ENCODE results near the gene HTR4.
"Not testable (repeated sequence)": the region's sequence is repeated elsewhere in the genome, so short reads cannot be mapped to it uniquely, and the experiment has no call there.

HTR4 gene

GRCh38 chr5:148474025-148474511 is 180.3 kb downstream of the HTR4 start:
- DNase-seq (ENCODE audit: low spot score): no peak

- no peak for DNase-seq (ENCODE audit: low spot score)
Observed at GRCh38 chr5:148471379-148471778, 182.9 kb downstream of the HTR4 start.

GRCh38 chr5:148469501-148469935 is 184.8 kb downstream of the HTR4 start:
- peak; percentile 67 for DNase-seq (ENCODE audit: low spot score)

GRCh38 chr5:148468746-148469145 is 185.6 kb downstream of the HTR4 start:
- not testable (repeated sequence) for DNase-seq (ENCODE audit: low spot score)

- DNase-seq (ENCODE audit: low spot score): no peak
Observed at GRCh38 chr5:148467958-148468357, 186.4 kb downstream of the HTR4 start.

GRCh38 chr5:148466236-148466580 is 188.1 kb downstream of the HTR4 start:
- no peak for DNase-seq (ENCODE audit: low spot score)

- no peak for DNase-seq (ENCODE audit: low spot score)
Observed at GRCh38 chr5:148465381-148466235, 188.7 kb downstream of the HTR4 start.

GRCh38 chr5:148459669-148460068 is 194.7 kb downstream of the HTR4 start:
- DNase-seq (ENCODE audit: low spot score): no peak

- DNase-seq (ENCODE audit: low spot score): no peak
Observed at GRCh38 chr5:148458036-148458888, 196.1 kb downstream of the HTR4 start.

GRCh38 chr5:148457183-148457620 is 197.1 kb downstream of the HTR4 start:
- no peak for DNase-seq (ENCODE audit: low spot score)

- DNase-seq (ENCODE audit: low spot score): no peak
Observed at GRCh38 chr5:148455185-148455584, 199.1 kb downstream of the HTR4 start.

GRCh38 chr5:148454576-148454975 is 199.8 kb downstream of the HTR4 start:
- no peak for DNase-seq (ENCODE audit: low spot score)

- no peak for DNase-seq (ENCODE audit: low spot score)
Observed at GRCh38 chr5:148452499-148453193, 201.7 kb downstream of the HTR4 start.

GRCh38 chr5:148446611-148447010 is 207.7 kb downstream of the HTR4 start:
- DNase-seq (ENCODE audit: low spot score): no peak

- no peak for DNase-seq (ENCODE audit: low spot score)
Observed at GRCh38 chr5:148445578-148445977, 208.7 kb downstream of the HTR4 start.

GRCh38 chr5:148443998-148444397 is 210.3 kb downstream of the HTR4 start:
- DNase-seq (ENCODE audit: low spot score): peak; percentile 73

GRCh38 chr5:148443241-148443640 is 211.1 kb downstream of the HTR4 start:
- DNase-seq (ENCODE audit: low spot score): no peak

- no peak for DNase-seq (ENCODE audit: low spot score)
Observed at GRCh38 chr5:148438933-148439332, 215.4 kb downstream of the HTR4 start.

- DNase-seq (ENCODE audit: low spot score): no peak
Observed at GRCh38 chr5:148437249-148437648, 217.1 kb downstream of the HTR4 start.

- DNase-seq (ENCODE audit: low spot score): no peak
Observed at GRCh38 chr5:148436029-148436428, 218.3 kb downstream of the HTR4 start.

- DNase-seq (ENCODE audit: low spot score): no peak
Observed at GRCh38 chr5:148433826-148434225, 220.5 kb downstream of the HTR4 start.

All from AG08395 (cell line).